GM12878 (cell line): Measurements from ENCODE around the gene FAM9A. TPM values are rescaled to one million over a fixed set of nuclear protein-coding genes. Genes with fewer than 3 reads are reported as not detected.

ENCODE experiments used
- ATAC-seq: fragments of 200-7000 bp; cut with Tn5 transposase; 3 replicates; pipeline ENCODE4 v1.9.1; 2020; ENCODE audit warnings: mild to moderate bottlenecking, moderate library complexity
- BruUV-seq: library from RNA; stranded (reverse); fragments of 400-500 nt; replicated peaks from 2 replicates; lab custom pipeline; 2021; lab: Mats Ljungman, UMichigan
- CTCF ChIA-PET: fragments of 300-600 bp; sonication (Branson Sonifier 250); formaldehyde crosslinking; extraction: SDS; loops from one replicate; lab custom pipeline; 2021; ENCODE audit warnings: inconsistent platforms; lab: Yijun Ruan, JAX
- POLR2A ChIA-PET: fragments of 350-600 bp; formaldehyde crosslinking; extraction: SDS; loops from one replicate; lab custom pipeline; 2021; ENCODE audit warnings: inconsistent platforms; lab: Charles Lee
- RAD21 ChIA-PET: fragments of 300-600 bp; sonication (Branson Sonifier 250); formaldehyde crosslinking; loops from one replicate; lab custom pipeline; 2023; ENCODE audit warnings: antibody characterized with exemption; ENCODE audit not compliant: unreplicated experiment; lab: Charles Lee
- SMC1A ChIA-PET: fragments of 300-600 bp; sonication (Branson Sonifier 250); formaldehyde crosslinking; loops from one replicate; lab custom pipeline; 2023; ENCODE audit not compliant: unreplicated experiment, uncharacterized antibody; lab: Charles Lee
- DNase-seq: peaks from one replicate; pipeline ENCODE4 v3.0.0-alpha.2; 2011; ENCODE audit warnings: low read depth, low spot score
- FAIRE-seq: peaks from 3 replicates; lab custom pipeline; 2011; peaks lifted over from hg19 to GRCh38; lab: Jason Lieb, UNC
- H2AFZ ChIP-seq: 2 replicates; pipeline ENCODE4 v1.6.0; 2011; ENCODE audit warnings: low read depth, low read length, control low read depth; ENCODE audit not compliant: control insufficient read depth
- H3K27ac ChIP-seq: 2 replicates; pipeline ENCODE4 v1.5.1; 2011; ENCODE audit warnings: control low read depth; ENCODE audit not compliant: control insufficient read depth, insufficient read depth
- H3K27me3 ChIP-seq, 2 experiments: replicated peaks in 1 of 2; 2 replicates each; pipeline versions ENCODE4 v1.6.0 to v1.6.1; 2011; ENCODE audit warnings: low read length in 1 of 2; ENCODE audit not compliant: control insufficient read depth in 2 of 2, insufficient read depth in 2 of 2
- H3K36me3 ChIP-seq, 2 experiments: 2 replicates each; pipeline ENCODE4 v1.5.1; 2011; ENCODE audit warnings: low read length in 1 of 2; ENCODE audit not compliant: control insufficient read depth in 2 of 2, insufficient read depth in 2 of 2
- H3K4me1 ChIP-seq: 2 replicates; pipeline ENCODE4 v1.6.1; 2011; ENCODE audit warnings: mild to moderate bottlenecking, low read length, moderate library complexity, mixed read lengths; ENCODE audit not compliant: control insufficient read depth, insufficient read depth
- H3K4me2 ChIP-seq: 2 replicates; pipeline ENCODE4 v1.6.0; 2011; ENCODE audit warnings: control low read depth; ENCODE audit not compliant: control insufficient read depth, insufficient read depth
- H3K4me3 ChIP-seq: fragments of 200-600 bp; sonication (generic); 2 replicates; pipeline ENCODE4 v1.5.1; 2016
- H3K79me2 ChIP-seq: 2 replicates; pipeline ENCODE4 v1.6.0; 2011; ENCODE audit warnings: low read length; ENCODE audit not compliant: control insufficient read depth, insufficient read depth
- H3K9ac ChIP-seq: 2 replicates; pipeline ENCODE4 v1.8.0; 2011; ENCODE audit warnings: low read length, control low read depth, mixed read lengths; ENCODE audit not compliant: control insufficient read depth, insufficient read depth
- H3K9me3 ChIP-seq: replicated peaks from 3 replicates; pipeline ENCODE4 v1.5.1; 2011; ENCODE audit warnings: mild to moderate bottlenecking, low read length; ENCODE audit not compliant: control insufficient read depth, insufficient read depth
- H4K20me1 ChIP-seq: 2 replicates; pipeline ENCODE4 v1.6.0; 2011; ENCODE audit not compliant: control insufficient read depth, insufficient read depth
- CTCF ChIP-seq, 3 experiments: IDR thresholded peaks in 2 of 3; conservative IDR thresholded peaks in 1 of 3; 2 replicates each; pipeline ENCODE4 v1.5.1; 2011; ENCODE audit warnings: low read depth in 3 of 3, low read length in 3 of 3, mild to moderate bottlenecking in 3 of 3, control low read depth in 2 of 3, moderate library complexity in 2 of 3, inconsistent platforms in 1 of 3, mixed read lengths in 1 of 3; ENCODE audit not compliant: control insufficient read depth in 2 of 3, insufficient read depth in 1 of 3; ENCODE audit errors: extremely low read depth in 1 of 3
- HCFC1 ChIP-seq: fragments of 150-350 bp; IDR thresholded peaks from 2 replicates; pipeline ENCODE4 v1.6.1; 2014; ENCODE audit warnings: low read length
- NFXL1 ChIP-seq: fragments of 450-650 bp; IDR thresholded peaks from 2 replicates; pipeline ENCODE4 v1.6.1; 2017; ENCODE audit warnings: antibody characterized with exemption, mild to moderate bottlenecking, borderline replicate concordance
- RAD21 ChIP-seq: IDR thresholded peaks from 2 replicates; pipeline ENCODE4 v1.6.1; 2011; ENCODE audit warnings: mild to moderate bottlenecking, low read depth, low read length, moderate library complexity; ENCODE audit not compliant: insufficient read depth
- RBBP5 ChIP-seq: fragments of 200-600 bp; sonication (generic); conservative IDR thresholded peaks from 2 replicates; pipeline ENCODE4 v1.6.1; 2016
- SIX5 ChIP-seq: IDR thresholded peaks from 2 replicates; pipeline ENCODE4 v1.6.1; 2011; ENCODE audit warnings: mild to moderate bottlenecking, low read depth, low read length, moderate library complexity; ENCODE audit not compliant: severe bottlenecking
- SMC3 ChIP-seq: IDR thresholded peaks from 2 replicates; pipeline ENCODE4 v1.6.1; 2011; ENCODE audit warnings: low read length, improper control_type of control experiment, borderline replicate concordance
- STAT3 ChIP-seq: IDR thresholded peaks from 2 replicates; pipeline ENCODE4 v1.6.1; 2011; ENCODE audit warnings: low read depth, low read length, improper control_type of control experiment
- TCF12 ChIP-seq: IDR thresholded peaks from 2 replicates; pipeline ENCODE4 v1.6.1; 2011; ENCODE audit warnings: low read depth, mild to moderate bottlenecking, low read length
- WGBS: methylation state at CpG from one replicate; pipeline ENCODE4 v1.1.6; 2016; ENCODE audit warnings: low lambda C conversion rate; ENCODE audit not compliant: insufficient replicate concordance, insufficient coverage; ENCODE audit errors: missing lambda C conversion rate; 5-methylcytosine and 5-hydroxymethylcytosine counted together
- in situ Hi-C: fragments of 300-500 bp; cut with MboI; formaldehyde crosslinking; loops from 9 replicates; pipeline ENCODE4 v1.14.3; 2018; ENCODE audit warnings: mixed read lengths
- intact Hi-C: fragments of 100-400 bp; cut with micrococcal nuclease; formaldehyde crosslinking; loops from one replicate; pipeline ENCODE4 v1.14.2; 2022; ENCODE audit not compliant: unreplicated experiment
- polyA plus RNA-seq, 11 experiments: library from polyadenylated mRNA; depleted of rRNA in 4 of 11; unstranded in 6 of 11; stranded (reverse) in 5 of 11; fragments of >200 nt; fragmentation: Nextera tagmentation in 4 of 11; fragmentation: Illumina TruSeq in 1 of 11; extraction: Ambion mirVana in 4 of 11; extraction: Trizol in 1 of 11; gene quantifications; 1 replicate in 1 of 11; 2 replicates in 10 of 11; pipeline versions ENCODE4 v1.2.1 to v1.2.3, GENCODE V29; 2011 to 2016; ENCODE audit warnings: inconsistent platforms in 2 of 11, missing spikeins in 2 of 11, low read depth in 1 of 11
- total RNA-seq, 4 experiments: library from RNA; depleted of rRNA in 3 of 4; stranded (reverse); fragments of >200 nt in 3 of 4; fragmentation: Illumina TruSeq in 1 of 4; extraction: Trizol in 1 of 4; gene quantifications; 2 replicates each; pipeline versions ENCODE4 v1.2.1 to v1.2.3, GENCODE V29; 2013 to 2021
- TF ChIP-seq, protein P1 (sequence below): IDR thresholded peaks from 2 replicates; pipeline ENCODE4 v1.6.1; 2011; ENCODE audit warnings: low read depth, mild to moderate bottlenecking, low read length, moderate library complexity, borderline replicate concordance; ENCODE audit errors: extremely low read depth
- TF ChIP-seq, protein P2 (sequence below): fragments of 450-650 bp; IDR thresholded peaks from 2 replicates; pipeline ENCODE4 v1.6.1; 2017; ENCODE audit warnings: mild to moderate bottlenecking

FAM9A gene
- total and polyA plus RNA-seq, 10 of the 15 experiments (the other 5 are each of a cell fraction or from before 2014, with no cell fraction given) = not detected

DNA sequence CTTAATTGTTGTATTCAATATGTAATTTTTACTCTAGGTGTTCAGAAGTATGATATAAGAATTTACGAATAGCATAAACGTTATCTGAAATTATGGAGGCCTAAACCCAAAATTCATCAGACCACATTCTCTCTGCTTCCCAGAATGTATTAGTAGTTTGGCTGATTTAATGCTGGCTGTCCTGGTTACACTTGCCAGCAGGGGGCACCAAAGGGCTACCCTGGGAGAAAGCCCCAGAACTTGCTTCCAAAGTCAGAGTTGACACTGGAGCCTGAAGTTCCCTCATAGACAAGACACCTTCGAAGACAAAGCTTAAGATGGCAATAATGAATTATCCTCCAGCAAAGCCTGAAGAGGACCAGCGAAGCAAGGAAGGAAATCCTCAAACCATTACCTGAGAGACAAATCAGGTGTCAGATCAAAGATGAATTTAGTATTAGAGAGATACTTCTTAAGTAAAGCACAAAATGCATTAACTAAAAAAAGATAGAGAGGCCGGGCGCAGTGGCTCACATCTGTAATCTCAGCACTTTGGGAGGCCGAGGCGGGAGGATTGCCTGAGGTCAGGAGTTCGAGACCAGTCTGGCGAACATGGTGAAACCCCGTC, 58.0 kb downstream of the FAM9A start:
- intact Hi-C loops (loop anchor here (1.0 kb wide), 1 partner anchor 72 kb away; no protein-coding TSS in a partner anchor), in situ Hi-C loops (no loop called here)
- Histone ChIP-seq H3K79me2 (no peaks in the 10 kb centered on the region), H3K4me2 (no peak overlapping the region), H3K27me3 (no peaks in the 10 kb centered on the region), H2AFZ (no peak overlapping the region), H3K27ac (no peak overlapping the region), H3K9me3 (no peaks in the 10 kb centered on the region), H3K4me1 (no peaks in the 10 kb centered on the region), H3K4me3 (no peak overlapping the region), H3K36me3 (no peaks in the 10 kb centered on the region), H3K9ac (no peak overlapping the region), H4K20me1 (no peaks in the 10 kb centered on the region)
- WGBS = 31% methylated on average over 11 of the region's 11 CpGs
- ChIA-PET CTCF (interaction anchor here (0.6 to 2.3 kb wide), 11 partner anchors 9 to 1947 kb away, joined by 3 to 11 read pairs (median 3); no protein-coding TSS in a partner anchor), POLR2A (interaction anchor here (0.7 kb wide), 1 partner anchor 1088 kb away, joined by 8 read pairs; no protein-coding TSS in a partner anchor), SMC1A (no interaction called here), RAD21 (no interaction called here)
- no peak for DNase-seq
- TF ChIP-seq, protein P1, sequence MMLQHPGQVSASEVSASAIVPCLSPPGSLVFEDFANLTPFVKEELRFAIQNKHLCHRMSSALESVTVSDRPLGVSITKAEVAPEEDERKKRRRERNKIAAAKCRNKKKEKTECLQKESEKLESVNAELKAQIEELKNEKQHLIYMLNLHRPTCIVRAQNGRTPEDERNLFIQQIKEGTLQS = no peak
- peak; percentile 62; the same call in 1 of the 2 replicates for TF ChIP-seq SMC3
- peak; percentile 59 for TF ChIP-seq RAD21
- no peak for TF ChIP-seq SIX5
- no peak for TF ChIP-seq NFXL1
- TF ChIP-seq RBBP5 = no peak
- TF ChIP-seq STAT3 = no peak
- TF ChIP-seq, protein P2, sequence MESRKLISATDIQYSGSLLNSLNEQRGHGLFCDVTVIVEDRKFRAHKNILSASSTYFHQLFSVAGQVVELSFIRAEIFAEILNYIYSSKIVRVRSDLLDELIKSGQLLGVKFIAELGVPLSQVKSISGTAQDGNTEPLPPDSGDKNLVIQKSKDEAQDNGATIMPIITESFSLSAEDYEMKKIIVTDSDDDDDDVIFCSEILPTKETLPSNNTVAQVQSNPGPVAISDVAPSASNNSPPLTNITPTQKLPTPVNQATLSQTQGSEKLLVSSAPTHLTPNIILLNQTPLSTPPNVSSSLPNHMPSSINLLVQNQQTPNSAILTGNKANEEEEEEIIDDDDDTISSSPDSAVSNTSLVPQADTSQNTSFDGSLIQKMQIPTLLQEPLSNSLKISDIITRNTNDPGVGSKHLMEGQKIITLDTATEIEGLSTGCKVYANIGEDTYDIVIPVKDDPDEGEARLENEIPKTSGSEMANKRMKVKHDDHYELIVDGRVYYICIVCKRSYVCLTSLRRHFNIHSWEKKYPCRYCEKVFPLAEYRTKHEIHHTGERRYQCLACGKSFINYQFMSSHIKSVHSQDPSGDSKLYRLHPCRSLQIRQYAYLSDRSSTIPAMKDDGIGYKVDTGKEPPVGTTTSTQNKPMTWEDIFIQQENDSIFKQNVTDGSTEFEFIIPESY = no peak
- TF ChIP-seq HCFC1 = no peak
- peak; percentile 79 to 84 (median 81) for TF ChIP-seq CTCF (IDR thresholded peaks at IDR 0.05 in 2 of 3, conservative IDR thresholded peaks at IDR 0.05 in 1 of 3; ENCODE audit: control insufficient read depth in 2 of 3, extremely low read depth in 1 of 3, insufficient read depth in 1 of 3, low read depth in 3 of 3, low read length in 3 of 3)
- TF ChIP-seq TCF12 = no peak
- peak; percentile 31 for FAIRE-seq
- ATAC-seq = peak; percentile 78
- no TSS peak for BruUV-seq
